ENCODE results near the gene MYO1G.

DNA sequence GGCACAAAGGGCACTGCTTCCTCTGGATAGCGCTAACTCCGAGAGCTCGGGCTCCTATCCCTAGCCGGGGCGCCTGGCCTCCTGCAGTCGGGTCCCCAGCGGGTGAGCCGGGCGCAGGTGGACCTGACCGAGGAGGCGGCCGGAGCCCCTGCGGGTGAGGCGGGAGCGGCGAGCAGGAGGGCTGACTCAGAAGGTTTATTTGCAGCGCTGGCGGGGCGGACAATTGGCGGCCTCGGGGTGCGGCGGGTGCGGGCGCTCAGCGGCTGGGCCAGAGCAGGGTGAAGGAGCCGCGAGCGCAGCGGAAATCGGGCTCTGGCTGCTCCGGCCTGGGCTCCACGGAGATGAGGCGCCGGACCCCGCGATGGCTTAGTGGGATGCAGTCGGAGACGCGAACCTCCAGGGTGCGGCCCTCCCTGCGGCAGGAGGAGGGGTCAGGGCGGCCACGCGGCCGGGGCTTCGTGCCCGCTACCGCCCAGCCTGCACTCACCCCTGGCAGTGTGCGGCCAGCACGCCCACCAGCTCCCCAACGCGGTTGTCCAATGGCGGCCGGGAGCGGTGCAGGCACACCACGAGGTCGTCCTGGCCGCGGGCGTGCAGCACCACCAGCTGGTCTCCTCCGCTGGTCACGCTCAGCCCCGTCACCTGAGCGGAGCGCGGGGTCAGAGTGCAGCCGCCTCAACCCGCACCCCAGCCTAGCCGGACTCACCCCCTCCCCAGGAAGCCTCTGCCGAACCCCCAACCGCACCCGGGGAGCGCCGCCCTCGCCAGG is 16.1 kb downstream of the MYO1G start:
- TF ChIP-seq GATA2 (IDR thresholded peaks at IDR 0.05; ENCODE audit: low read depth, low read length) (no peak), GATA3 (IDR thresholded peaks at IDR 0.05; ENCODE audit: low read depth, low read length) (no peak)

Measured in SH-SY5Y (cell line).